Common myeloid progenitor, CD34-positive (primary cell): ENCODE data around the gene WWTR1.
A peak's percentile ranks its signal among the peaks of the same experiment; 100 is the strongest.

Source experiments
- CTCF ChIA-PET: fragments of 350-600 bp; sonication (Branson Sonifier 250); formaldehyde crosslinking; loops from one replicate; lab custom pipeline; 2021; ENCODE audit warnings: antibody characterized with exemption; lab: Charles Lee
- POLR2A ChIA-PET: fragments of 350-600 bp; sonication (Branson Sonifier 250); formaldehyde crosslinking; loops from one replicate; lab custom pipeline; 2021; ENCODE audit warnings: antibody characterized with exemption; lab: Charles Lee
- DNase-seq, 3 donors: peaks; one replicate each; pipeline versions ENCODE4 v3.0.0 to v3.0.0-alpha.2; 2013
- H3K27ac ChIP-seq, 2 experiments: 1 replicate in 1 of 2; 2 replicates in 1 of 2; pipeline ENCODE4 v1.7.0; 2013; ENCODE audit warnings: inconsistent platforms in 2 of 2, low read length in 2 of 2, mild to moderate bottlenecking in 2 of 2, low read depth in 1 of 2, moderate library complexity in 1 of 2; ENCODE audit not compliant: severe bottlenecking in 2 of 2, insufficient read depth in 1 of 2, poor library complexity in 1 of 2
- H3K27me3 ChIP-seq, 5 experiments: replicated peaks in 2 of 5; 1 replicate in 3 of 5; 2 replicates in 2 of 5; pipeline versions ENCODE4 v1.6.1 to v1.7.0; 2013; ENCODE audit warnings: low read length in 4 of 5, mild to moderate bottlenecking in 2 of 5, moderate library complexity in 2 of 5, inconsistent platforms in 1 of 5; ENCODE audit not compliant: insufficient read depth in 5 of 5, control insufficient read depth in 4 of 5
- H3K36me3 ChIP-seq, 4 experiments: 1 replicate in 2 of 4; 2 replicates in 2 of 4; pipeline versions ENCODE4 v1.6.1 to v1.7.0; 2013; ENCODE audit warnings: low read length in 3 of 4, control low read depth in 1 of 4, mild to moderate bottlenecking in 1 of 4; ENCODE audit not compliant: control insufficient read depth in 4 of 4, insufficient read depth in 4 of 4
- H3K4me1 ChIP-seq, 4 experiments: 1 replicate in 3 of 4; 2 replicates in 1 of 4; pipeline versions ENCODE4 v1.6.1 to v1.7.1; 2013; ENCODE audit warnings: low read length in 3 of 4, mild to moderate bottlenecking in 3 of 4, control low read depth in 1 of 4, inconsistent platforms in 1 of 4, moderate library complexity in 1 of 4; ENCODE audit not compliant: control insufficient read depth in 4 of 4, insufficient read depth in 4 of 4; ENCODE audit errors: control extremely low read depth in 1 of 4
- H3K4me3 ChIP-seq, 7 experiments: 1 replicate in 4 of 7; 2 replicates in 3 of 7; pipeline versions ENCODE4 v1.5.1 to v1.7.0; 2013; ENCODE audit warnings: mild to moderate bottlenecking in 7 of 7, low read length in 6 of 7, moderate library complexity in 6 of 7, inconsistent platforms in 2 of 7, low read depth in 2 of 7, control low read depth in 1 of 7; ENCODE audit not compliant: insufficient read depth in 4 of 7, control insufficient read depth in 1 of 7; ENCODE audit errors: extremely low read depth in 1 of 7
- H3K9me3 ChIP-seq, 5 experiments: 1 replicate in 4 of 5; 2 replicates in 1 of 5; pipeline versions ENCODE4 v1.6.1 to v1.7.1; 2013; ENCODE audit warnings: low read length in 4 of 5, mild to moderate bottlenecking in 2 of 5, inconsistent platforms in 1 of 5, low read depth in 1 of 5, moderate library complexity in 1 of 5; ENCODE audit not compliant: control insufficient read depth in 4 of 5, insufficient read depth in 2 of 5; ENCODE audit errors: control extremely low read depth in 1 of 5
- WGBS: methylation state at CpG from one replicate; pipeline ENCODE4 v1.1.5; 2013; ENCODE audit not compliant: insufficient coverage; 5-methylcytosine and 5-hydroxymethylcytosine counted together

WWTR1 gene

DNA sequence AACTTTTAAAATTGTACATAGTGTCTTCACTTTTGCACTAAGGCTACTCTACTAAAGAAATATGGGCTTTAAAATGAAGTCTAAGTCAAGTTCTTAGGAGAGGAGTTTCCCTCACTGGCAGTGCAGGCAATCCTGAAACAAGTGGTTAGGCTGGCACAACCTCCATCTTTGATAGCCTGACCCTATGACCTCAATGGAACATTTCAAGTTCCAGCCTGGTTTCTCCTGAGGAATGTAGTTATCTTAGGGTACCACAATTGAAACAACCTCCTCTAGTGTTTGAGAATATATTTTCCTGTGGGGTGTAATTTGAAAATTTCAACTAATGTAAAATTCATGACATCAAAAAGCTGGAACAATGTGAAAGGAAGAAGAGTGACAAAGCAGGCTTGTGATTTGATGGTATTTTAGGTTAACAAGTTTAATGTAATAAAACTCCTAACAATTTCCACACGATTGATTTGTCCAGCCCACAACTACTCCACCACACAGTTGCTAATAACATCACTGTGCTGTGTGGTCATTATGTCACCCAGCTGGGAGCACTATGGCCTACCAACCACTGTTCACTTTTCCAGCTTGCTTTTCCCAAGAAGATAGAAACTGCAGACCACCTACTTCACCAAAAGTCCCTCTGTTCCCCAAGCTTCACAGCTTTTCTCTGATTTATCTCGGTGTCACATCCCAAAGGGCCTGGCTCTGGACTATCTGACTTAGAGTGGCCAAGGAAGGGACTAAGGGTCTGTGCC, 1.8 kb downstream of the WWTR1 start:
- H3K4me3 ChIP-seq, result no peak overlapping the region
- H3K27me3 ChIP-seq, result peaks cover 0 to 43% (median 23%) of the 10 kb centered on the region in 5 experiments
- H3K27ac ChIP-seq, result no peak overlapping the region
- 100% methylated on average over 1 of the region's 2 CpGs for WGBS
- H3K9me3 ChIP-seq, result no peaks in the 10 kb centered on the region
- ChIA-PET CTCF (interaction anchor here (1.1 to 2.0 kb wide), 3 partner anchors 10 to 31 kb away, joined by 3 to 5 read pairs (median 3); no protein-coding TSS in a partner anchor), POLR2A (no interaction called here)
- H3K4me1 ChIP-seq, result peaks cover 0 to 28% (median 23%) of the 10 kb centered on the region in 4 experiments
- DNase-seq, result no peak
- H3K36me3 ChIP-seq, result no peaks in the 10 kb centered on the region

DNA sequence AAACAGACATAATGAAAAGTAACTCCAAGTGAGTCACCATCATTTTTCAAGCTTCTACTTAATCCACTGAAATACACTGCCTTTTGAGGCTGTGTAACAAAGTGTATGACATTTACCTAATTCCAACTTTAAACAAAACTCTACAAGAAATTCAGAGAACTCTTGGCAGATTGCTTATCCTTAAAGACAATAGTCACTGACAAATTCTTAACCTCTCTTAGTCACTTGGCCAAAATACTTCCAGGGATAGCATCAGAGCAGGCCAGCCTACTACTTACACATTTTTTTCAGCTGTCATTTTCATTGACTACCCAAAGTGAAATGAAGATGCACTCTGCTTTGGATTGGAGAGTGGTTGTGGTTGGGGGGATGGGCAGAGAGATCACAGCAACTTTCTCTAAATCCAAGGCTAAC, 3.6 kb downstream of the WWTR1 start:
- H3K36me3 ChIP-seq, result no peaks in the 10 kb centered on the region
- peaks cover 0 to 28% (median 23%) of the 10 kb centered on the region in 4 experiments for H3K4me1 ChIP-seq
- ChIA-PET CTCF (interaction anchor here (1.1 to 1.7 kb wide), 3 partner anchors 41 to 89 kb away, joined by 3 to 6 read pairs (median 3); no protein-coding TSS in a partner anchor), POLR2A (no interaction called here)
- H3K27me3 ChIP-seq, result peaks cover 0 to 36% (median 22%) of the 10 kb centered on the region in 5 experiments
- no peak overlapping the region for H3K27ac ChIP-seq
- no peaks in the 10 kb centered on the region for H3K9me3 ChIP-seq
- no peak overlapping the region for H3K4me3 ChIP-seq
- DNase-seq, result peak in 2 of 3 donors; percentile 14 to 16

DNA sequence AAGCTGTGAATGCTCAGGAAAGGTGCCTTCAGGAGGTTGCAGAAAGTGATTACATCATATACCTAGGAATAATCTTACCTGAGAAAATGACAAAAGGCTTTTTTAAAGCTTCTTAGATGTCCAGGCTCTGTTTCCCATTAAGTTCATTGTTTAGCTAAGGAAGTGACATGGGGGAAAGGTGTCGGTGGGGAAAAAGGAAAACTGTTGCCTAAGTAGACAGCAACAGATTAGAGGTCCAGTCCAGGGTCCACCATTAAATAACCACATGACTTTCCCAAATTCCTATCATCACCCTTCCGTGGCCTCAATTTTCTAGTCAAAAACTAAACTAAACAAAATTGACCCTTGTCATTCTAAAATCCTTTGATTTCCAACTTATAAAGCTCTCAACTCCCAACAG, 4.3 kb downstream of the WWTR1 start:
- H3K27me3 ChIP-seq, result peaks cover 0 to 29% (median 21%) of the 10 kb centered on the region in 5 experiments
- no peak overlapping the region for H3K4me3 ChIP-seq
- 100% methylated on average over 1 of the region's 2 CpGs for WGBS
- H3K9me3 ChIP-seq, result no peaks in the 10 kb centered on the region
- H3K27ac ChIP-seq, result no peak overlapping the region
- no peaks in the 10 kb centered on the region for H3K36me3 ChIP-seq
- no peak for DNase-seq
- peaks cover 0 to 21% (median 18%) of the 10 kb centered on the region in 4 experiments for H3K4me1 ChIP-seq
- ChIA-PET POLR2A (no interaction called here), CTCF (interaction anchor here (1.1 to 1.7 kb wide), 2 partner anchors 40 to 84 kb away, joined by 3 to 6 read pairs; no protein-coding TSS in a partner anchor)

DNA sequence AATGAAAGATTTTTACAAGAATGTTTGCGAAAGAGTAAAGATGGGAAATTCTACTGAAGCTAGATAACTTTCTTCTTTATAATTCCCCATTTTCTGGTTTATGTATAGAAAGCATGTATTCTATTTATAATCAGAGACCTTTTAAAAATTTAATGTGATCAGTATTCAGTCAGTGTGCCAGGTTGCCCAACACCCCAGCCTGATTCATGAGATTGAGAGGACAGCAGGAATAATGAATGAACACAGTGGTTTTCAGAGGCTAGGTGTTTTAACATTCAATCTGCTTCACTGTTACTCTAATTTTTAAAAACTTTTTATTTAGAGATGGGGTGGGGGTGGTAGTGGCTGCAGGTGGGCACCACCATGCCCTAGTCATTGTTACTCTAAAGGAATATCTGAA, 4.7 kb downstream of the WWTR1 start:
- ChIA-PET POLR2A (no interaction called here), CTCF (no interaction called here)
- Histone ChIP-seq H3K4me1 (peaks cover 0 to 17% (median 14%) of the 10 kb centered on the region in 4 experiments), H3K36me3 (no peaks in the 10 kb centered on the region), H3K4me3 (no peak overlapping the region), H3K27me3 (peaks cover 0 to 25% (median 21%) of the 10 kb centered on the region in 5 experiments), H3K9me3 (no peaks in the 10 kb centered on the region), H3K27ac (no peak overlapping the region)
- no peak for DNase-seq
- no CpG with 5 or more reads among the region's 1 CpG for WGBS

DNA sequence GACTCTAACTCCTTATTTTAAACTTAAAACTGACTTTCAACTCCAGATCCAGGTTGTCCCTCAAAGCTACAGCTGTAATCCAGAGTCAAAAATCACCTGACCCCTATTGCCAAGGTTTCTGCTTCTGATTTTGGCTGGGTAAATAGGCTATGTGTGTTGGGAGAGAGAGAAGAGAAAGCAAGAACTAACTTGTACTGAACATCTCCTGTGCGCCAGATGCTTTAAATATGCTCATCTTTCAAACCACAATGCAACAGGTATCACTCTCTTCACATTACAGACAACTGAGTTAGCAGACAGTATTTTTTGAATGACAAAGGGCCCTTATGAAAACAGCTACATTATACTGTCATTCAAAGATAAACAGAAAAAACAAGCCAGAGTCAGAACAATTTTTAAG, 7.0 kb downstream of the WWTR1 start:
- CTCF ChIA-PET, result interaction anchor here (1.5 kb wide), 1 partner anchor 9 kb away, joined by 4 read pairs; no protein-coding TSS in a partner anchor
- H3K27me3 ChIP-seq, result peaks cover 0 to 14% (median 4%) of the 10 kb centered on the region in 5 experiments

DNA sequence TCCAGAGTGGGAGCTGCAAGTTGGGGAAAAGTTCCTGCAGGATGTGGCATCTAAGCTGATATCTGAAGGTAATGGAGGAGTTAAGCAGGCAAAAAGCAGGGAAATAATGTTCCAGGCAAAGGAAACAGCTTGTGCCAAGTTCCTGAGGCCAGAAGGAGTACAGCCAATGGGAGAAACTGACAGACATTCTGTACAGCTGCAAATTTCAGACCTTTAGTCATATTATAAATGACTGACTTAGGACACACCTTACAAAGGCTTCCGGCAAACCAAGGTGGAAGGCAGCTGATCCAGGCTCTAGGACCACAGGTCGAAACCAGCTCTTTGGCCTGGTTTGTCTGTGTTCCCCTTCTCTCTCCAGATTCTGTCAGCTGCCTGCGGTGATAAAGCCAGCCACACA, 9.3 kb downstream of the WWTR1 start:
- no peak overlapping the region for H3K27ac ChIP-seq
- WGBS, result 100% methylated on average over 3 of the region's 3 CpGs
- H3K9me3 ChIP-seq, result no peaks in the 10 kb centered on the region
- H3K36me3 ChIP-seq, result no peaks in the 10 kb centered on the region
- CTCF ChIA-PET, result interaction anchor here (1.0 to 1.8 kb wide), 3 partner anchors 14 to 123 kb away, joined by 3 to 4 read pairs (median 3); no protein-coding TSS in a partner anchor
- DNase-seq, result no peak
- H3K27me3 ChIP-seq, result peaks cover 0 to 12% (median 0%) of the 10 kb centered on the region in 5 experiments
- POLR2A ChIA-PET, result no interaction called here
- no peak overlapping the region for H3K4me3 ChIP-seq
- H3K4me1 ChIP-seq, result no peaks in the 10 kb centered on the region

More for the DNA sequence above, 7.0 kb downstream of the WWTR1 start:
- Histone ChIP-seq H3K9me3 (no peaks in the 10 kb centered on the region), H3K36me3 (no peaks in the 10 kb centered on the region), H3K27ac (no peak overlapping the region), H3K4me3 (no peak overlapping the region), H3K4me1 (no peaks in the 10 kb centered on the region)
- POLR2A ChIA-PET, result no interaction called here
- no peak for DNase-seq
- WGBS, result no CpG with 5 or more reads among the region's 1 CpG

DNA sequence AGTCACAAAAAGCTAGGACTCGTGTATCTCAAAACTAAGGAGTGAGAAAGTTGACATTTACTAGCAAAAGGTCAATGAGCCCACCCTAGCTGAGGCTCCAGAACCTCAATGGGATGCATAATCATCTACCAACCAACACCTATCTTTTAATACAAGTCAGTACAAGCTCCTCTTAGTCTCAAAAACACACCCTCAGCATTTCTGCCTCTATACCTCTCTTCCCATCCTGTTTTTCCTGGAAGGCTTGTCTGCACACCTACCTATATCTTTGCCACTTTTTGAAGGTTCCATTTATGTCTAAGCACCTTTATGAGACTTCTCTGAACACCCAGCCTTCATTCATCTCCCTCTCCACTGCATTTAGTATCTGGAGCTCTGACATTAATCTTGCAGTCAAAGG, 10.0 kb downstream of the WWTR1 start:
- Histone ChIP-seq H3K4me1 (no peaks in the 10 kb centered on the region), H3K27me3 (peaks cover 0 to 12% (median 0%) of the 10 kb centered on the region in 5 experiments), H3K36me3 (no peaks in the 10 kb centered on the region), H3K4me3 (no peak overlapping the region), H3K9me3 (no peaks in the 10 kb centered on the region), H3K27ac (no peak overlapping the region)
- CTCF ChIA-PET, result interaction anchor here (1.0 to 1.8 kb wide), 3 partner anchors 13 to 123 kb away, joined by 3 to 4 read pairs (median 3); no protein-coding TSS in a partner anchor
- no peak for DNase-seq
- POLR2A ChIA-PET, result no interaction called here
- 100% methylated on average over 1 of the region's 1 CpG for WGBS
